SJCRH30 (cell line): ENCODE measurements around the gene GGT5. TPM values are rescaled to one million over a fixed set of nuclear protein-coding genes. Genes with fewer than 3 reads are reported as not detected.
"Not testable (repeated sequence)": the region's sequence is repeated elsewhere in the genome, so short reads cannot be mapped to it uniquely, and the experiment has no call there.

ENCODE experiments used
- DNase-seq, 2 experiments: peaks; one replicate each; pipeline ENCODE4 v3.0.0-alpha.2; 2015 to 2020
- H3K27ac ChIP-seq: fragments of 250-450 bp; sonication (Bioruptor Pico); 2 replicates; pipeline ENCODE4 v1.5.1; 2020; ENCODE audit warnings: mild to moderate bottlenecking, moderate library complexity
- H3K27me3 ChIP-seq: fragments of 250-450 bp; sonication (Bioruptor Pico); 2 replicates; pipeline ENCODE4 v1.5.1; 2020; ENCODE audit warnings: mild to moderate bottlenecking, moderate library complexity
- H3K36me3 ChIP-seq: fragments of 250-450 bp; sonication (Bioruptor Pico); 2 replicates; pipeline ENCODE4 v1.5.1; 2020; ENCODE audit warnings: mild to moderate bottlenecking, moderate library complexity
- H3K4me1 ChIP-seq: fragments of 250-450 bp; sonication (Bioruptor Pico); 2 replicates; pipeline ENCODE4 v1.5.1; 2020; ENCODE audit warnings: mild to moderate bottlenecking, moderate library complexity
- H3K4me3 ChIP-seq: fragments of 250-450 bp; sonication (Bioruptor Pico); 2 replicates; pipeline ENCODE4 v1.5.1; 2020; ENCODE audit warnings: mild to moderate bottlenecking, moderate library complexity
- H3K9me3 ChIP-seq: fragments of 250-450 bp; sonication (Bioruptor Pico); replicated peaks from 2 replicates; pipeline ENCODE4 v1.5.1; 2020; ENCODE audit warnings: mild to moderate bottlenecking, moderate library complexity
- total RNA-seq: library from RNA; depleted of rRNA; stranded (reverse); fragments of >200 nt; shearing (Covaris generic); gene quantifications from 2 replicates; pipeline ENCODE4 v1.2.3, GENCODE V29; 2014

Gene GGT5
- total RNA-seq, 1 experiment from 2014 or later: 2.0 TPM

DNA sequence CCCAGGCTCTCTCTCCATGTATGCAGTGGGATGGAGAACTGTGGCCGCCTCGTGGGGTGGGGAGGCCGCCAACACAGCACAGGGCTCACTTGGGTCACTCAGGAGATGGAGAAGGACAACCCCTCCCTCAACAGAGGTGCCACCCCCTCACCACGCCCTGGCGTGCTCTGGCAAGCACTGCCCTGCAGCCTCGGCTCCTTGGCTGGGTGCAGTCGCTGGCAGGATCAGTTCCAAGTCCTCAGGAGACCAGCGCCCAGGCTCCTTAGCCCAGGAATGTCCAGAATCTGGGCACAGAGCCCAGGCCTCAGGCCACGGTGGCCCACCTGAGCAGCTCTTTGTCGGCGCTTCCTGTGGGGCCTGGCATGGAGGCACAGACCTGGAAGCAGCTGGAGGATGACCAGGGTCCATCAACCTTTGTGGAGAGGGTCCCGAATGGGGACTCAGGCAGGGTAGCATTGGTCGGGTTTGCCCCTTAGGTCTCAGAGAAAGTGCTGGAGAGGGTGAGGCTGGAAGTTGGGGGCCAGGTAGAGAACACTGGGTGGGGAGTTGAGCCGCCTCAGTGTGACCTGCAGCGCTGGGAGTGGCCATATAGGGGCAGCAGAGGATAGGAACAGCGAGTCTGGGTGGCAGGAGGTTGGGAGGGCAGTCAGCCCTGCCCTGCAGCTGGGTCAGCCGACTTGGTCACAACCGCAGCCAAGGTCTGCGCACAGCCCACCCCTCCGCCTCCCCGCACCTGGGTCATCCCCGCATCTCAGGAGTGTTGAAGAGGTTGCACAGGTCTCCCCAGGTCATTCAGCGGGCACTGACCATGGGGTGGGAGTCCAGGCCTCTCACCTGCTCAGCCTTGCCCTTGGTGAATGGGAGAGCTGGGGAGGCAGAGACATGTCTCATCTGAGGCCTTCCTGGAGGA is 55.4 kb downstream of the GGT5 start:
- DNase-seq: peak; percentile 59 to 70
- Histone ChIP-seq H3K4me1 (no peaks in the 10 kb centered on the region), H3K4me3 (no peak overlapping the region), H3K36me3 (no peaks in the 10 kb centered on the region), H3K27ac (no peak overlapping the region), H3K27me3 (no peaks in the 10 kb centered on the region), H3K9me3 (no peaks in the 10 kb centered on the region)

DNA sequence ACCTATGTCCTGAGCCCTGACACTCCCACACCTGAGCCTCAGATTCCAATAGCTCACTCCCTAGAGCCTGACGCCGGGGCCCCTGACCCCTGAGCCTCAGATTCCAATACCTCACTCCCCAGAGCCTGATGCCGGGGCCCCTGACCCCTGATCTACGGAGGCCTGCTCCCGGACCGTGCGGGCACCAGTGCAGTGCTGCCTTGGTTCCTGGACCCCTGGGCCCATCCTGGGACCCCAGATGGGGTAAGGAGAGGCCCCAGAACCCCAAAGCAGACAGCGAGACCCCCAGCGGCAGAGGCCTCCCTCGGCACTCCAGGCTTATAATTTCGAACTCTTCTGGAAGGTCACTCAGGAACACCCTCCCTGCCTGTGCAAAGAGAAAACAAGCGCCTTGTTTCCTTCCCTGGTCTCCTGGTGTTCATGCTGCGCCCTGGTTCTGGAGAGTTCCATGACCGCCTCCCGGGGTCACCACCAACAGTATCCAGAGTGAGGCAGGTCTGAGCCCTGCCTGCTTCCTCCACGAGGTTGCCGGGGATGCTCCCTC is 56.1 kb downstream of the GGT5 start:
- H3K27ac ChIP-seq: no peak overlapping the region
- no peak for DNase-seq
- H3K9me3 ChIP-seq: no peaks in the 10 kb centered on the region
- H3K4me3 ChIP-seq: no peak overlapping the region
- H3K27me3 ChIP-seq: no peaks in the 10 kb centered on the region
- no peaks in the 10 kb centered on the region for H3K36me3 ChIP-seq
- H3K4me1 ChIP-seq: no peaks in the 10 kb centered on the region

DNA sequence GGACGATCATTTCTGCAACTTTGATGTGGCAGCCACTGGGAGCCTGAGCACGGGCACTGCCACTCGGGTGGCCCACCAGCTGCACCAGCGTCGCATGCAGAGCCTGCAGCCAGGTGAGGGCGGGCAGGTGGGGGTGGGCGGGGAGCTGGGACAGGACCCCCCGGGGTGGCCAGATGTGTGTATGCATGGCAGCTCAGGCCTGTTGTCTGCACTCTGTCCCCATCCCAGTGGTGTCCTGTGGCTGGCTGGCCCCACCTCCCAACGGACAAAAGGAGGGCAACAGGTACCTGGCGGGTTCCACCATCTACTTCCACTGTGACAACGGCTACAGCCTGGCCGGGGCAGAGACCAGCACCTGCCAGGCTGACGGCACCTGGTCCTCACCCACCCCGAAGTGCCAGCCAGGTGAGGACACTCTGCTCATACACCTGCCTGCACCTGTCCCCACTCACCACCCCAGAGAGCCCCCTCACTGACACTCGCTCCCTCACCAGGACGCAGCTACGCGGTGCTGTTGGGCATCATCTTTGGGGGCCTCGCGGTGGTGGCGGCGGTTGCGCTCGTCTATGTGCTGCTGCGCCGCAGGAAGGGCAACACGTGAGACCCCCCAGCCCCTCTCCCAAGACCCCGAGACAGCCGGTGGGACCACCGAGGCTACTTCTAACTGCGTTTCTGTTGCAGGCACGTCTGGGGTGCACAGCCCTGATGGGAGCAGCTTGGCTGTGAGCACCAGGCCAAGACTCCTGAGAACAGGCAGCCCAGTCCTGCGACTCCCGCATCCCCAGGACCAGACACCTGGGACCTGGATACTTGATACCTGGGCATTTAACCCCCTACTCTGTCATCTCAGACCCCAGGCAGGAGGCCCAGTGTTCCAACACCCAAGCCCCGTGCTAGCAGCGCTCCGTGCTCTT is 56.9 kb downstream of the GGT5 start:
- H3K36me3 ChIP-seq: no peaks in the 10 kb centered on the region
- no peaks in the 10 kb centered on the region for H3K27me3 ChIP-seq
- peak in 1 of 2 experiments; percentile 2 for DNase-seq
- no peaks in the 10 kb centered on the region for H3K9me3 ChIP-seq
- H3K27ac ChIP-seq: no peak overlapping the region
- no peaks in the 10 kb centered on the region for H3K4me1 ChIP-seq
- H3K4me3 ChIP-seq: no peak overlapping the region

DNA sequence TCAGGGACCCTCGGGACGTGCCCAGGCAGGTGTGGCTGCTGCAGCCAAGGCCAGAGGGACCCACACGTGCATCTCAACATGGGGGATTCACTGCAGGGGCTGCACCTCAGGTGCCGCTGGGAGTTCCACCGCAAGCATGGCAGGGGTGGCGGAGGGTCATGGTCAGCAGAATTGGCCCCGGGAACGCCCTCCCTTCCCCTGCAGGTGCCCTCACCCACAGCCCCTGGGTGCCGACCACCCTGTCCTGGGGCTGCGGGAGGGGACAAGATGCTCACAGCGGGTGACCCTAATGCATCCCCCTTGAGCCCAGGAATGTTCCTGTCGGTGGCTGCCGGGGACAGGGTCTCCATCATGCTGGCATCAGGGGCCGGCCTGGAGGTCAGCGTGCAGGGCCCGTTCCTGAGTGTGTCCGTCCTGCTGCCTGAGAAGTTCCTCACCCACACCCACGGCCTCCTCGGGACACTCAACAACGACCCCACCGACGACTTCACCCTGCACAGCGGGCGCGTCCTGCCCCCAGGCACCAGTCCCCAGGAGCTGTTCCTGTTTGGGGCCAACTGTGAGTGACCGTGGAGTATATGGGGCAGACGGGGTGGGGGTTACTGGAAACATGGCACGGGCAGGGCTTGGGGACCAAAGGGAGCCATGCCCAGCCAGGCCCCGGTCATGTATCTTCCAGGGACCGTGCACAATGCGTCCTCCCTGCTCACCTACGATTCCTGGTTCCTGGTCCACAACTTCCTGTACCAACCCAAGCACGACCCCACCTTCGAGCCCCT is 57.8 kb downstream of the GGT5 start:
- Histone ChIP-seq H3K27ac (no peak overlapping the region), H3K36me3 (no peaks in the 10 kb centered on the region), H3K27me3 (no peaks in the 10 kb centered on the region), H3K4me3 (no peak overlapping the region), H3K9me3 (no peaks in the 10 kb centered on the region), H3K4me1 (no peaks in the 10 kb centered on the region)
- DNase-seq: no peak

DNA sequence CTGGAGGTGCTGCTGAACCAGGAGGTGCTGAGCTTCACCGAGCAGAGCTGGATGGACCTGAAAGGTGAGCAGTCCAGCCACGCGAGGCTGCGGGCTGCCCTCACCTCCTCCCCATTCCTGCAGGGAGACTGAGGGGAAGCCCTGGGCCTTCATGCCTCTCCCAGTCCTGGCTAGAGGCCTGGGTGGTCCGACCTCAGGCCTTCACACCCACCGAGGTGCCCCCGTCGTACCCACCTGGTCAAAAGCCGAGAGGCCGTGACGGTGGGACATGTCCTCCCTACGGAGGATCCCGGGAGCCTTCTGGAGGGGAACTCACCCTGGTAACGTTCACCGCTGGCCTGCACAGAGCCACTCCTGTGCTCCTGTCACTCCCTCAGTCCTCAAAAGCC is 58.5 kb downstream of the GGT5 start:
- Histone ChIP-seq H3K9me3 (no peaks in the 10 kb centered on the region), H3K4me3 (no peak overlapping the region), H3K4me1 (no peaks in the 10 kb centered on the region), H3K27me3 (no peaks in the 10 kb centered on the region), H3K36me3 (no peaks in the 10 kb centered on the region), H3K27ac (no peak overlapping the region)
- no peak for DNase-seq

DNA sequence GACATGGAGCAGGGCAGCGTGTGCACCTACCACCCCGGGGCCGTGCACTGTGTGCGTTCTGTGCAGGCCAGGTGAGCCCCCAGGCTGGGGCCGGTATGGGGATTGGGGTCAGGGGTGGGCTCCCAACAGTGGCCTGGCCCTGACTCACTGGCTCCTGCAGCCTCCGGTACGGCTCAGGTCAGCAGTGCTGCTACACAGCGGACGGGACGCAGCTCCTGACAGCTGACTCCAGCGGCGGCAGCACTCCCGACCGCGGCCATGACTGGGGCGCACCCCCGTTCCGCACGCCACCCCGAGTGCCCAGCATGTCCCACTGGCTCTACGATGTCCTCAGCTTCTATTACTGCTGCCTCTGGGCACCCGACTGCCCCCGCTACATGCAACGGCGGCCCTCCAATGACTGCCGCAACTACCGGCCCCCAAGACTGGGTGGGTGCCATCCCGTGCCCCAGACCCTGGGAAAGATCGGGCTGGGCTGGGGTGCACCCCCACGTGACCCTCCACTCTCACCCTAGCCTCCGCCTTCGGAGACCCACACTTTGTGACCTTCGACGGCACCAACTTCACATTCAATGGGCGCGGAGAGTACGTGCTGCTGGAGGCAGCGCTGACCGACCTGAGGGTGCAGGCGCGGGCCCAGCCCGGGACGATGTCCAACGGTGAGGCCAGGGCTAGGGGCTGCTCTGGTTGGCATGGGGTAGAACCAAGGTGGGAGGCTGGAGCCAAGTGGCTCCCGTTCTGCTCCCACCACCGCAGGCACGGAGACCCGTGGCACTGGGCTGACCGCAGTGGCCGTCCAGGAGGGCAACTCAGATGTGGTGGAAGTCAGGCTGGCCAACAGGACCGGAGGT is 59.2 kb downstream of the GGT5 start:
- no peak overlapping the region for H3K27ac ChIP-seq
- H3K27me3 ChIP-seq: no peaks in the 10 kb centered on the region
- no peaks in the 10 kb centered on the region for H3K9me3 ChIP-seq
- H3K4me1 ChIP-seq: no peaks in the 10 kb centered on the region
- DNase-seq: no peak
- H3K4me3 ChIP-seq: no peak overlapping the region
- H3K36me3 ChIP-seq: no peaks in the 10 kb centered on the region

DNA sequence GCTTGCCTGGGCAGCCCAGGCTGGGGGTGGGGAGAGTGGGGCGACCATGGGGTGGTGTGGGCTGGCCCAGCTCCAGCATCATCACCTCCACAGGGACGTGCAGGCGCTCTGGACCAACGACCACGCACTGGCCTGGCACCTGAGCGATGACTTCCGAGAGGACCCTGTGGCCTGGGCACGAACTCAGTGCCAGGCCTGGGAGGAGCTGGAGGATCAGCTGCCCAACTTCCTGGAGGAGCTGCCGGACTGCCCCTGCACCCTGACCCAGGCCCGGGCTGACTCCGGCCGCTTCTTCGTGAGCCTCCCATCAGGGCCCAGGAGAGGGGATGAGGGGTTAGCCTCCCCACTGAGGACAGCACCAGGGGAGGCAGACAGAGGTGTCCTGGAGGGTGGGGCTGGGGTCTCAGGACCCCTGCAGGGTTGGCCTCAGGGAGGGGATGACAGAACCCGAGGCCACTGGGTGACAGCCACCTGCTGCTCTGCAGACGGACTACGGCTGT is 59.8 kb downstream of the GGT5 start:
- no peaks in the 10 kb centered on the region for H3K4me1 ChIP-seq
- H3K4me3 ChIP-seq: no peak overlapping the region
- H3K27me3 ChIP-seq: no peaks in the 10 kb centered on the region
- no peak overlapping the region for H3K27ac ChIP-seq
- no peak for DNase-seq
- H3K36me3 ChIP-seq: no peaks in the 10 kb centered on the region
- no peaks in the 10 kb centered on the region for H3K9me3 ChIP-seq

DNA sequence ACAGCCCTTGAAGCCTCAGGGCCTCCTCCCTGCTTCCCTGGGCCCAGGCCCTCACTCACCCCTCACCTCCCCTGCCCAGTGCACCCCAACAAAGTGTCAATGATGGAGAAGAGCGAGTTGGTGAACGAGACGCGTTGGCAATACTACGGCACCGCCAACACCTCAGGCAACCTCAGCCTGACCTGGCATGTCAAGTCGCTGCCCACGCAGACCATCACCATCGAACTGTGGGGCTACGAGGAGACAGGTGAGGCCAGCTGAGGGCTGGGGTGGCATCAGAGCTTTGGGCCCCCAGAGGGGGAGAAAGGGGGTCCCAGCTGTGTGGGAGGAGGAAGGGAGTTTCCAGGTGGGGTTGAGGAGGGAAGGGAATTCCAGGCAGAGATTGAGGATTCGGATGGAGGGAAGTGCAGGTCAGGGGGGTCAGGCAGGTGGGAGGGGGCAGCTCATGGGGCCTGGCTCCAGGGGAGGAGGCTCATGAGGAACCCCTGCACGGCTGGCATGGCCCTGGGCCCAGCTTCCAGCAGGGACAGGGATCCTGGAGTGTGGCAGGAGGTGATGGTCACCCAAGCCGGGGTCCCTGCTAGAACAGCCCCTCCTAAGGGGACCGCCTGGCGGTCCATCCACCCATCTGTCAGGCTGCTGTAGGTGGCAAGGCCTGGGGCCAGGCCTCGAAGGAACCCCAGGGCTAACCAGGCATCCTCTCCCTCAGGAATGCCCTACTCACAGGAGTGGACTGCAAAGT is 60.7 kb downstream of the GGT5 start:
- H3K9me3 ChIP-seq: no peaks in the 10 kb centered on the region
- no peaks in the 10 kb centered on the region for H3K4me1 ChIP-seq
- H3K27ac ChIP-seq: no peak overlapping the region
- H3K4me3 ChIP-seq: no peak overlapping the region
- no peaks in the 10 kb centered on the region for H3K36me3 ChIP-seq
- no peaks in the 10 kb centered on the region for H3K27me3 ChIP-seq
- DNase-seq: no peak

DNA sequence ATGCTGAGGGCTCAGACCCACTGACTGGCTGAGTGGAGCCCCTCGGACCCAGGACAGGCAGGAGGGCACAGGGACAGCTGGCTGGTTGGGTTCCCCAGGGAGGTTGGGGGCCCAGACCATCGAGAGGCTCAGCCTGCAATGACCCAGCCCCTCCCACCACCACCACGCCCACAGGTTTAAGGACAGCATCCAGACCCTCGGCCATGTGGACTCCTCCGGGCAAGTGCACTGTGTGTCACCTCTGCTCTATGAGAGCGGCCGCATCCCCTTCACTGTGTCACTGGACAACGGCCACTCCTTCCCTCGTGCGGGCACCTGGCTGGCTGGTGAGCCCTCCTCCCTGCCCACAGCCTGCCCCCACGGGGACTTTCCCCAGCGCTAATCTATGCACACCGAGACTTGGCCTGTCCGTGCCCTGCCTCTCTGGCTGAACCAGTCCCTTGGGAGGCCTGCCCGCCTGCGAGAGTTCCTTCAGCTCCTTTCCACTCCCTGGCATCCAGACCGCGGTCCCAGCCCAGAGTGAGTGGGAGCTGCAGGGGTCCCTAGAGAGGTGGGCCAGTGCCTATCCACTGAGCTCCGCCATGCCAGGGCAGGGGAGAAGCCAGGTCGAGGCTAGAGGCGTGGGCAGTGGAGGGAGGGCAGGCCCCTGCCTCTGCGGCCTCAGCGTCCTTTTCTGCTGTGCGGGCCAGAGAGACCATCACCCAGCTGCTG is 61.4 kb downstream of the GGT5 start:
- Histone ChIP-seq H3K9me3 (no peaks in the 10 kb centered on the region), H3K4me3 (no peak overlapping the region), H3K4me1 (no peaks in the 10 kb centered on the region), H3K27ac (no peak overlapping the region), H3K27me3 (no peaks in the 10 kb centered on the region), H3K36me3 (no peaks in the 10 kb centered on the region)
- DNase-seq: no peak

DNA sequence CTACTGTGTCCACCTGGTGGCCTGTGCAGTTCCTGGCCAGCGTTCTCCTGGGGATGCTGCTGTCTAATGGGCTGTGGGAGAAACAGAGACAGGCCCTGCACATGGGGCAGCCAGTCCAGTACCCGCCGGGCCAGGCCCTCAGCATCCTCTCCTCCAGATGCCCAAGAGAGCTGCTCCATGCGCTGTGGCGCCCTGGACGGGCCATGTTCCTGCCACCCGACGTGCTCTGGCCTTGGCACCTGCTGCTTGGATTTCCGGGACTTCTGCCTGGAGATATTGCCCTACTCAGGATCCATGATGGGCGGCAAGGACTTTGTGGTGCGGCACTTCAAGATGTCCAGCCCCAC is 62.0 kb downstream of the GGT5 start:
- DNase-seq, H3K27me3 ChIP-seq, H3K9me3 ChIP-seq, H3K4me1 ChIP-seq, H3K27ac ChIP-seq, H3K36me3 ChIP-seq, H3K4me3 ChIP-seq: not testable (repeated sequence)

DNA sequence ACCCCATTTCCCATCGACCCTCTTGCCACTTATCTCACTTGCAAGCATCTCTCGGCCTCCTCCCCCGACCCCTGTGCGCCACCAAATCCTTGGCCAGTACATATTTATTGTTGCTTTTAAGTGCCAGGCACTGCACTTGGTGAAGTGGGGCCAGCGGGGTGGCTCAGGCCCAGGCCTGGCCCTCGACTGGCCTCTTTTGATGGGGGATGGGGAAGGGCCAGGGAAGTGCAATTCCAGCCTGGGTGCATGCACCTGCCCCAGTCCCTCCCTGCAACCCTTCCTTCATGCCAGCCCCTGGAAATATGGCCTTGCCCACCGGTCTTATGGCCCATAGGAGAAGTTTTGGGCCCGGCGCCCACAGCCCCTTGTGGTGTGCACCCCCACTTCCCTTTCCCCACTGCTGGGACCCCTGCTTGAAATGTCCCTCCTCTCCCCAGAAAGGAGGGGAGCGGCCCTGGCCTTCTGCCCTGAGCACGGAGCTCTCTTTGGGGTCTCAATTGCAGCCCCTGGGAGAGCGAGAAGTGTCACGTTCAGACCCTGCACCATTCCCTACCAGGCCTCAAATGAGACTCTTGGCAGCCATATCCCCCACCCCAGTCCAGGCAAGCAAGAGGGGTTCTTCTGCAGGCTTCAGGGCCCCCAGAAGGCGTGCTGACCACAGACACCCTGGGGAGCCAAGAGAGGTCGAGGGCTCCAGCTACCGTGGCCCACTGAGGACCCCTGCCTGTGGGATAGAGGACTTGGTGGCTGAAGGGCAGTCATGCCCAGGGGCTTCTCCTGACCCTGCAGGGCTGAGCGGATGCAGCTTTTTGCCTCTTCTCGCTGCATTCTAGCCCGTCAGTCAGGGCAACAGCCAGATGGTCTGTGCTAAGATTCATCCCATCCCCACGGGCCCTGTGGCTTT is 62.6 kb downstream of the GGT5 start:
- H3K27ac ChIP-seq: no peak overlapping the region
- H3K4me3 ChIP-seq: no peak overlapping the region
- no peaks in the 10 kb centered on the region for H3K36me3 ChIP-seq
- H3K4me1 ChIP-seq: no peaks in the 10 kb centered on the region
- peak; percentile 45 to 49 for DNase-seq
- H3K9me3 ChIP-seq: no peaks in the 10 kb centered on the region
- H3K27me3 ChIP-seq: no peaks in the 10 kb centered on the region
